H1 (cell line): ENCODE results near the gene CD151. TPM values are rescaled to one million over a fixed set of nuclear protein-coding genes. Genes with fewer than 3 reads are reported as not detected.

Experiments used
- BCL11A ChIP-seq, 2 experiments: IDR thresholded peaks; one replicate each; pipeline ENCODE4 v1.6.1; 2011; ENCODE audit warnings: low read depth in 2 of 2, low read length in 2 of 2, mild to moderate bottlenecking in 2 of 2
- KDM4A ChIP-seq: IDR thresholded peaks from one replicate; pipeline ENCODE4 v1.7.1; 2012; ENCODE audit warnings: low read depth, mild to moderate bottlenecking, moderate library complexity, low read length, inconsistent platforms; ENCODE audit not compliant: severe bottlenecking
- MAFK ChIP-seq: IDR thresholded peaks from 2 replicates; pipeline ENCODE4 v1.6.1; 2012; ENCODE audit warnings: low read depth, mild to moderate bottlenecking, improper control_type of control experiment, low read length
- MAX ChIP-seq: IDR thresholded peaks from 2 replicates; pipeline ENCODE4 v1.6.1; 2012; ENCODE audit warnings: inconsistent platforms
- NANOG ChIP-seq: IDR thresholded peaks from 2 replicates; pipeline ENCODE4 v1.6.1; 2011; ENCODE audit warnings: low read length, low read depth, mild to moderate bottlenecking, inconsistent platforms; ENCODE audit not compliant: insufficient read depth, poor library complexity, severe bottlenecking
- POLR2A ChIP-seq, 2 experiments: IDR thresholded peaks; 1 replicate in 1 of 2; 2 replicates in 1 of 2; pipeline ENCODE4 v1.6.1; 2011; ENCODE audit warnings: low read depth in 2 of 2, low read length in 2 of 2, mild to moderate bottlenecking in 2 of 2; ENCODE audit errors: control extremely low read depth in 1 of 2
- POU5F1 ChIP-seq: IDR thresholded peaks from 2 replicates; pipeline ENCODE4 v1.6.1; 2011; ENCODE audit warnings: low read depth, mild to moderate bottlenecking, low read length, moderate library complexity
- RAD21 ChIP-seq, 2 experiments: IDR thresholded peaks in 1 of 2; conservative IDR thresholded peaks in 1 of 2; 2 replicates each; pipeline ENCODE4 v1.6.1; 2011; ENCODE audit warnings: low read depth in 2 of 2, low read length in 2 of 2, improper control_type of control experiment in 1 of 2, inconsistent platforms in 1 of 2, mild to moderate bottlenecking in 1 of 2, moderate library complexity in 1 of 2
- RXRA ChIP-seq: IDR thresholded peaks from 2 replicates; pipeline ENCODE4 v1.6.1; 2011; ENCODE audit warnings: low read depth, mild to moderate bottlenecking, low read length, moderate library complexity; ENCODE audit not compliant: insufficient read depth
- SAP30 ChIP-seq: fragments of 300-600 bp; sonication (generic); IDR thresholded peaks from 2 replicates; pipeline ENCODE4 v1.7.1; 2012; ENCODE audit warnings: low read length, moderate library complexity, mild to moderate bottlenecking, inconsistent platforms; ENCODE audit not compliant: insufficient read depth, insufficient replicate concordance
- TBP ChIP-seq: IDR thresholded peaks from 2 replicates; pipeline ENCODE4 v1.6.1; 2011; ENCODE audit warnings: low read depth, low read length, improper control_type of control experiment
- TCF12 ChIP-seq: IDR thresholded peaks from 2 replicates; pipeline ENCODE4 v1.6.1; 2011; ENCODE audit warnings: low read depth, mild to moderate bottlenecking, low read length
- polyA plus RNA-seq, 7 experiments: library from polyadenylated mRNA; depleted of rRNA in 3 of 7; stranded (reverse) in 5 of 7; unstranded in 2 of 7; fragments of >200 nt in 5 of 7; fragments of 200-250 nt in 2 of 7; gene quantifications; 1 replicate in 5 of 7; 2 replicates in 1 of 7; 4 replicates in 1 of 7; pipeline versions ENCODE4 v1.2.1 to v1.2.3, GENCODE V29; 2011 to 2013; ENCODE audit warnings: missing spikeins in 2 of 7, mixed read lengths in 2 of 7
- total RNA-seq: library from RNA; stranded (reverse); fragmentation: NEBNext Ultra II Directional; extraction: Animal tissue kit (Norgen Biotek cat#: 25700); gene quantifications from 2 replicates; pipeline ENCODE4 v1.2.1, GENCODE V29; 2021

The CD151 gene
- total and polyA plus RNA-seq, 2 of the 8 experiments (the other 6 are each of a cell fraction or from before 2014, with no cell fraction given): 101 to 212 TPM

GRCh38 chr11:870127-870413 lies 37.3 kb downstream of the CD151 start (continued):
- TF ChIP-seq TBP: no peak
- no peak for TF ChIP-seq NANOG
- no peak for TF ChIP-seq MAFK
- TF ChIP-seq RAD21 (IDR thresholded peaks at IDR 0.05 in 1 of 2, conservative IDR thresholded peaks at IDR 0.05 in 1 of 2; ENCODE audit: low read depth in 2 of 2, low read length in 2 of 2): peak in 1 of 2 experiments; percentile 24; a peak in 2 of 4 replicates
- no peak for TF ChIP-seq RXRA
- TF ChIP-seq SAP30: no peak
- TF ChIP-seq POU5F1: no peak
- TF ChIP-seq POLR2A (IDR thresholded peaks at IDR 0.05; ENCODE audit: control extremely low read depth in 1 of 2, low read depth in 2 of 2, low read length in 2 of 2): no peak
- TF ChIP-seq KDM4A: no peak
- peak; percentile 53; the same call in 1 of the 2 replicates for TF ChIP-seq MAX
- no peak for TF ChIP-seq TCF12
- no peak for TF ChIP-seq BCL11A (IDR thresholded peaks at IDR 0.05; ENCODE audit: low read depth in 2 of 2, low read length in 2 of 2)
